NCI-H2196 treated with DMSO at 0.1 percent for 48 hours (cell line): Measurements from ENCODE around the gene AK8.
"Not testable (repeated sequence)": the region's sequence is repeated elsewhere in the genome, so short reads cannot be mapped to it uniquely, and the experiment has no call there.

Source experiments
- DNase-seq: peaks from one replicate; lab custom pipeline; 2025; ENCODE audit not compliant: unreplicated experiment; lab: John Stamatoyannopoulos, UW

AK8 gene

DNA sequence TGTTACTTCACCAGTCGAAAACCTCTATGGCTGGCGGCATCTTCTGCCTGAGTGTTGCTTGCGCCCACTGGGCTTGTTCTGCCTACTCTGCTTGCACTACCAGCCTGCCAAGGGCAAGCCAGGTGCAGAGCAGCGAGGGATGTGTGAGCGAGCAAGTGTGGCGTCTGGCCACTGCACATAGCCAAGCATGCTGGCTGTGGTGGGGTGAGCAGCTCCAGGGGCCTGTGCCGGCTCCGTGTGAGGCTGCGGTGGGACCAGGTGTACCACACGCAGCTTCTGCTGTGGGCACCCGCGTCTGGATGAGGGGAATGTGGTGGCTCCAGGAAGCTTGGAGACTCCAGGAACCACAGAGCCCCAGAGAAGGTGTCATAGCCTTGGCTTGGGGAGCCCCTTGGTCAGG, 156.4 kb downstream of the AK8 start:
- no peak for DNase-seq

DNA sequence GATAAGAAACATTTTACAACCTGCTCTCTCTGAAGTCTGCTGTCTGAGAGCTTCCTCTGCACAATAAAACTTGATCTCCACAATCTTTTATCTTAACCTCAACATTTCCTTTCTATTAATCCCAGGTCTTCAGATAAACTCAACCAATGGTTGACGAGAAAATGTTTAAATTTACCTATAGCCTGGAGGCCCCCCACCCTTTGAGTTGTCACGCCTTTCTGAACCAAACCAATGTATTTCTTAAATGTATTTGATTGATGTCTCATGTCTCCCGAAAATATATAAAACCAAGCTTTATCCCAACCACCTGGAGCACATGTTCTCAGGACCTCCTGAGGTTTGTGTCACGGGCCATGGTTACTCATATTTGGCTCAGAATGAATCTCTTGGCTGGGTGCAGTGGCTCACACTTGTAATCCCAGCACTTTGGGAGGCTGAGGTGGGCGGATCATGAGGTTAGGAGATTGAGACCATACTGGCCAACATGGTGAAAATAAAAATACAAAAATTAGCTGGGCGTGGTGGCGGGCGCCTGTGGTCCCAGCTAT, 159.6 kb downstream of the AK8 start:
- DNase-seq, result not testable (repeated sequence)

DNA sequence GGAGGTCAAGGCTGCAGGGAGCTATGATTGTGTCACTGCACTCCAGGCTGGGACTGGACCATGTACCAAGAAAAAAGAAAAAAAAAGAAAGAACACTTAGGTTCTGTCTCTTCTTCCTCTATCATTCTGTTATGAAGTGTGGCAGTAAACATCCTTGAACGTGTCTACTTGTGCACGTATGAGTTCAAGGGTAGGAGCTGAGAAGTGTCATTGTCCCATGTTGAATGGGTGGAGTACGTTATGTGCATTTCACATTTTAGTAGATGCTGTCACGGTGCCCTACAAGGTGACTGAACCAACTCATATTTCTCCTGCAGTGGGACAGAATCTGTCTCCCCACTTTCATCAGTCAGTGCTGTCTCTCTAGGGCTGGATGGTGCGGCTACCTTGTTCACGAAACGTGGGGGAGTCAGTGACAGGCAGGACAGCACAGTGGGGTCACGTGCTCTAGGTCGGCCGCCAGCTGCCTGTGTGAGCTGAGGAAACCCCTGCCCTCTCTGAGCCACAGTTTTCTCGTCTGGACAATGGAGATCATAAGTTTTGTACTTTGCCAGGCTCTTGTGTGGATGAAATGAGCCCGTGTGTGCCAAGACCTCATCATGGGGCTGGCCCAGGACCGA, 160.6 kb downstream of the AK8 start:
- no peak for DNase-seq

DNA sequence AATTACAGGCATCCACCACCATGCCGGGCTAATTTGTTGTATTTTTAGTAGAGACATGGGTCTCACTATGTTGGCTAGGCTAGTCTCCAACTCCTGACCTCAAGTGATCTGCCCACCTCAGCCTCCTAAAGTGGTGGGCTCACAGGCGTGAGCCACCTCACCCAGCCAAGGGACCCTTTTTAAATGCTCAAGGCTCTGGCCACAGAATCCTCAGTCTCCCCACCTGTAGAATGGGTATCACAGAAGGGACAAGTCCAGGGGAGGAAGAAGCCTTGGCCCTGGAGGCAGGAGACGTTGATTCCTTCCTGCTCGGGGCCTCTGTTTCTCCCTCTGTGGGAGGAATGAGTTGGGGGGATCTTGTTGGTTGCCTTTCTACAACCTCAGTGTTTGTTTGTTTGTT, 162.1 kb downstream of the AK8 start:
- no peak for DNase-seq

DNA sequence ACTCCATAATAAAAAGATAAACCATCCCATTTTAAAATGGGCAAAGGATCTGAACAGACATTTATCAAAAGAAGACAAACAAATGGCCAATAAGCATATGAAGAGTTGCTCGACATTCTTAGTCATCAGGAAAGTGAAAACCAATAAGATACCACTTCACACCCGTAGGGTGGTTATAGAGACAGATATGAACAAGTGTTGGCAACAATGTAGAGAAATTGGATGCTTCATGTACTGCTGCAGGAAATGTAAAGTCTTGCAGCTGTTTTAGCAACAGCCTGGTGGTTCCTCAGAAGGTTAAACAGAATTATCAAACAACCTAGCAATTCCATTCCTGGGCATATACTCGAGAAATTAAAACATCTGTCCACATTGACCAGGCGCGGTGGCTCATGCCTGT, 165.3 kb downstream of the AK8 start:
- DNase-seq, result no peak

DNA sequence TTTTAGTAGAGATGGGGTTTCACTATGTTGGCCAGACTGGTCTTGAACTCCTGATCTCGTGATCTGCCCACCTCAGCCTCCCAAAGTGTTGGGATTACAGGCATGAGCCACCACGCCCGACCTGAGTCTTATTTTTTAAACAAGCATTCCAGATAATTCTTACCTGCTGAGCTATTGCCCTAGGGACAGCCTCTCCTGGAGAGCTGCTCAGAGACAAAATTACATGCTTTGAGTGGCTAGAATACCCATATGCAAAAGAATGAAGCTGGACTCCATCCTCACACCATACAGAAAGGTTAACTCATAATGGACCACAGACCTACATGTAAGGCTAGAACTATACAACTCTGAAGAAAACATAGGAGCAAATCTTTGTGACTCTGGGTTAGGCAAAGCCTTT, 166.2 kb downstream of the AK8 start:
- no peak for DNase-seq

DNA sequence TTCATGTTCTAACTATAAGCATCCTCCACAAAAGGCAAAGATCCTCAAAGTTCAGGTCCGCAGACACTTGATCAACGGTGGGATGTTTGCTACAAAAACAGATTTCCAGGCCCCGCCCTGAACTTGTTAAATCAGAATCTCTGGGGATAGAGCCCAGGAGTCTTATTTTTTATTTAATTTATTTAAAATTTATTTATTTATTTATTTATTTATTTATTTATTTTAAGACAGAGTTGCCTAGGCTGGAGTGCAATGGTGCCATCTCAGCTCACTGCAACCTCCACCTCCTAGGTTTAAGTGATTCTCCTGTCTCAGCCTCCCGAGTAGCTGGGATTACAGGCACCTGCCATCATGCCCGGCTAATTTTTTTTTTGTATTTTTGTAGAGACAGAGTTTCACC, 166.9 kb downstream of the AK8 start:
- not testable (repeated sequence) for DNase-seq

DNA sequence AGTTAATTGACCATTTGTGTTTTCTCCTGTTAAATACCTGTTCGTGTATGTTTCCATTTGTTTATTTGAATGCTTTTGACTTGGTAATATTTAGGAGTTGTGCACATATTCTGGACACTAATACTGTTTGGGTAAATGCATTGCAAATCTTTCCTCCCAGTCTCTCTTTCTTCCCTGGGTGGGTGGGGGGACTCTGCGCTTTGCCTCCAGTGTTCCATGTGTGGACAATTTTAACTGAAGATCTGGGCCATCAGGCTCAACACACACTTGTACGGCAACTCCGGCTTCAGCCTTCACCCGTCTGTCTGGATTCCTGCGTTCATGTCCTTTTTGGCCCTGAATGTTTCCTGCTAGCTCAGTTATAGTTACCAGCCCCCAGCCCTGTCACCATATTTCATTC, 167.8 kb downstream of the AK8 start:
- DNase-seq, result no peak

DNA sequence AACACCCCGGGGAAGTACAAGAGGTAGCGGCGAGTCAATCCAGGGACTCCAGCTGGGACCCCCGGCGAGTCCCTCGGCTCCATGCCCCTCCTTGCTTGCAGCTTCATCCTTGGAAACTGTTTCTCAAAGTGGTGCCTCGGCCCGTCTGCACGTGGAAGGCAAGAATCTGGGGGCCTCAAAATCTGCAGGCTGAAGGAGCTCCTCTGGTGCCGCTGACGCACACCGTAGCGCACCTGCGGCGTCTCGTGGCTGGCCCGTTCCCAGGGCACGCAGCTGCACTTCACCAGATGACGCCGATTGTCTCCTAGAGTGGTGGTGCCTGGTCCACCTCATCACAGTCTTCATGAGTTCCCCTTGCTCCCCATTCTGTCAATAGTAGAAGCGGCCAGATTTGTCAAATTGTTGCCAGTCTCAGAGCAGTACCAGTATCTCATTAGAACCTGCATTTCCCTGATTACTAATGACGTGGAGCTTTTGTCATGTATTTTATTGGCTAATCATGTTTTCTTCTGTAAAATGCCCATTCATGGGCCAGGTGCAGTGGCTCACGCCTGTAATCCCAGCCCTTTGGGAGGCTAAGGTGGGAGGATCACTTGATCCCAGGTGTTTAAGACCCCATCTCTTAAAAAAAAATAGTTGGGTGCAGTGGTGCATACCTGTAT, 169.2 kb downstream of the AK8 start:
- DNase-seq, result no peak

DNA sequence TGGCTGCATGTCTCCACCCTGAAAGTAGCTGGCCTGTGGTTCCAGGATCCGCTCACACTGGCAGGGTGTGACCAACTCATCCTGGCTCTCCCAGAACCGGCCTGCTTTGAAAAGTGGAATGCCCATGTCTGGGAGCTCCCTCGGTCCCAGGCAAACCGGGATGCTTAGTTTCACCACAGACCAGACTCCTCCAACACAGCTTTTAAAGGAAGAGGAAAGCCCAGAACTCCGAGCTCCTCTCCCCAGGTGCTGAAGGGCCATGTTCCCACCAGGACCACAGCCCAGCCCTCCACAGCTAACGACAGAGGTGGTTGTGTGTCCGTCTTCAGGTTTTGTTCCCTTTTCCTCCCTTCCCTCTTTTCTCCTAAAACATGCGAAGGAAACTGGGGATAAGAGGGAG, 169.8 kb downstream of the AK8 start:
- no peak for DNase-seq

DNA sequence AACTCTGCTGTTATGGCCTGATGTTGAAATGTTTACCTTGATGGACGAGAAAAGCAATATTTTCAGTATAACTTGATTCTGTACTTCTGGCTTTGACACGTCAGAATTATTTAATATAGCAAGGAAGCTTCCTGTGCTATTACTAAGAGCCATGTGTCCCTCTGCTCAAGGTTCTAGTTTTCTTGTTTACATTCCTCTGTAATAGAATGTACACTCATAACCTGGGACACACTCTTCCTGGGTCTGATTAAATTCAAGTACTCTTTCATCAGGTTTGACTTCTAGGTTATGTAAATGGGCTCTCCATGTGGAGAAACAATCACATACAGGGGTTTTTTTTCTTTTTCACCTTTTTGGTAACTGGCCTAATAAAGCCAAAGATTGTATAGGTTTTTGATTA, 174.7 kb downstream of the AK8 start:
- DNase-seq, result no peak

DNA sequence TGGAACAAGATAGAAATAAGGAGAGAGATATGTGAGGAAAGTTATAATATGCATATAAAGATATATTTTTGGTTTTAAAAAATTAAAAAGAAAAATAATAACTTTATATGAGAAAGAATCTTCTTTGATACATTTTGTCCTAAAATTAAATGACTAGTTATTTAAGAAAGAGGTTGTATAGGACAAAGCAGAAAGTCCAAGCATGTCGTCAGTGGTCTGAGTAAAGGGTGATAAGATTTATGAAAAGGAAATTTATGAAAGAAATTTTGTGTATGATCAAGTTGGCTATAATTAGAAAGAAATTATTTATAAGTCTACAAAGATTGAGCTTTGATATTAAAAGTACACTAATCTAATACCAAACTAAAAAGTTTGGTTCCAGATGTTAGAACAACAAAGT, 175.8 kb downstream of the AK8 start:
- no peak for DNase-seq

DNA sequence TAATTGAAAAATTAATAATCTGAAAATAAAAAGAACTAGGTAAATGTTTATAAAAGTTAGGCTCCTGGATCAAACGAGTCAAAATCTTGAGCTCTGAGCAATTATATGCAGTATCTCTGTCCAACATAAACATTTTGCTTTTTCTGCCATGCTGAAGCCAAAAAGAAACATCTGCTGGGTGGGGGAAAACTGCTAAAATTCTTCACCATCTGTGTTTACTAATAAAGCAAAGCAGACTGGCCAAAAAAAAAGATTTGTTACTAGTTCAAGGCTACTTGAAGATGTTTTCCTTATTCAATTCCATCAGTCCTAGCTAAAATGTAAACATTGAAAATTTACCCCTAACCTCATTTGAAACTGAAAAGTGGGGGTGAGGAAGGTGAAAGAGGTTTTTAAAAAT, 178.1 kb downstream of the AK8 start:
- DNase-seq, result no peak

DNA sequence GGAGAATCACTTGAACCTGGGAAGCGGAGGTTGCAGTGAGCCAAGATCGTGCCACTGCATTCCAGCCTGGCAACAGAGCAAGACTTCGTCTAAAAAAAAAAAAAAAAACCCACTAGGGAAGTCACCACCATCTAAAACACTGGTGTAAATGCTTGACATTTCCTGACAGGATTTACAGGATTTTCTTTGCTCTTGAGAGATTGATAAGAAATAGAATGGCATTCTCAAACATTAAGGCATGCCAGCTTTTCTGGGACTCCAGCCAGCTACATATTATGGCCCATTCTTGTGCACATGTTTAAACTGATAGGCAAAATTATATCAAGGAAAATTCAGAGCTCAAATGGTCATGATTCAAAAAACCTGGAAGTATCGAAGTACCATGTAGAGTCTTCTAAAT, 179.1 kb downstream of the AK8 start:
- no peak for DNase-seq

DNA sequence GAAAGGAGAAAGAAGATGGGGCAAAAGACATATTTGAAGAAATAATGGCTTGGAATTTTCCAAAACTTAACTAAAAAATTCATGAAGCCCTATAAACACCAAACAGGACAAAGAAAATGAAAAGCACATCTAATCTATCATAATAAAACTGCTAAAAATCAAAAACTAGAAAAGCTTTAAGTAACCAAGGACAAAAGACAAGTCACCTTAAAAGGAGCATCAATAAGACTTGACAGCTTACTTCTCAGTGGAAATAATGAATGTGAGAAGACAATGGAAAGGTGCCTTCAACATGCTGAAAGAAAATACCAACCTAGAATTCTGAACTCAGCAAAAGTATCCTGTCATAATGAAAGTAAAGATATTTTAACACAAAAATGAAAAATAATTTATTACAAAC, 180.9 kb downstream of the AK8 start:
- DNase-seq, result no peak

DNA sequence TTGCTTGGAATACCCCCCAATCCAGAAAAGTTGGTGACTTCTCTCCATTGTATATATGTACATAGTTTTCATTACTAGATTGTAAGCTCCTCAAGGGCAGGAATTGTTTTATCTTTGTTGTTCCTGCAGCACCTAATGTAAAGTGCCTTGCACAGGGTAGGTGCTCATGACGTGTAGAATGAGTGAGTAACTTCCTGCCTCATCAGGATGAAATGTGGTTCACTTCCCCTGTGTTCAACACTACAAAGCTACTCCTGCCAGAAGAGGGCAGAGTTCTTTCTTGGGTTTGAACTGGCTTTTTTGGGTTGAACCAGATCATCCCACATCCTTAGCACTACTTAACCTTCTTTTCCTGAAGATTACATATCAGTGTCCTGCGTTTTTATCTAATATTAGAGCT, 183.9 kb downstream of the AK8 start:
- DNase-seq, result no peak

DNA sequence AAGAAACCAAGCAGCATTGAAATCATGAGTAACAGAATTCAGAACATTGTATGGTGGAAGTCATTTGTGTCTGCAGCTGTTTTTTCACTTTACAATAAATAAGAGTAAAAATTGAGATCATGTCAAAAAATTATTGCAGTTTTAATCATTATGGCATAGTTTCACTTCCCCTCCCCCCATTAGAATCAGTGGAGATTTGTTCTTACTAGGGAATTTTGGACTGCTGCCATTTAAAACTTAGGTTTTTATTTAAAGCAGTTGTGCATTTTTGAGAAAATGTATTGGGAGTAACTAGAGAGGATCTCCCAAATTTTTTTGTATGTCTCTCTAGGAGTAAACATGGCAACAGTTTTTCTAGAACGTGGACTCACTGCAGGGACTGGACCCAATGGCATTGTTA, 187.4 kb downstream of the AK8 start:
- DNase-seq, result no peak

DNA sequence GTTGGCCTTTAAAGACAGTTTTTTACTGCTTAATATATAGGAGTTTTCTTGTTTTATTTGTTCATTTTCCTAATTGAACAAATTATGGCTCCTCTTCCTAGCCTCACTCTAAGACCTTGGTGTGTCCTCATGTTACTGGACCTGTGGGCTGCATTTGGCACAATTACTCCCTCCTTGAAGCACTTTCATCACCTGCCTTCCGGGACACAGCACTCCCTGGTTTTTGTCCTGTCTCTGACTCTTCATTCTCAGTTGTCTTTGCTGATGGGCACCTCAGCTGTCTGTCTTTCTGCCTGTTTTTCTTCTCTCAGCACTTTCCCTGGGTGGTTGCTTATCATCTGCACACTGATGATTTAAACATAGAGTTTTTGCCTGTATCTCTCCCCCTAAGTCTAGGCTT, 194.2 kb downstream of the AK8 start:
- DNase-seq, result no peak

DNA sequence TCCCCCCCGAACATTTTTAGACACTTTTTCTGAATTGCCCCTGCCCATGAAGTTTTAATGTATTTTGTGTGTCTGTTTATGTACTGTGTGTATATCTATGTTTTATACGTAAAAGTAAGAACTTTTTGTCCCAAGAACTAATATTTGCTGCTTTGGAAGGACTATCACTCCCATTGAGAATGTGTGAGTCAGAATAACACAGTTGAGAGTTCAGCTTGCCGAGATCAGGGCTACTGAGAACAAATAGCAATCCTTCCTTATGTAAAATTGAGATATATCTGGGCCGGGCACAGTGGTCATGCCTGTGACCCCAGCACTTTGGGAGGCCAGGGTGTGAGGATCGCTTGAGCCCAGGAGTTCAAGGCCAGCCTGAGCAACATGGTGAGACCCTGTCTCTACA, 196.5 kb downstream of the AK8 start:
- DNase-seq, result no peak

DNA sequence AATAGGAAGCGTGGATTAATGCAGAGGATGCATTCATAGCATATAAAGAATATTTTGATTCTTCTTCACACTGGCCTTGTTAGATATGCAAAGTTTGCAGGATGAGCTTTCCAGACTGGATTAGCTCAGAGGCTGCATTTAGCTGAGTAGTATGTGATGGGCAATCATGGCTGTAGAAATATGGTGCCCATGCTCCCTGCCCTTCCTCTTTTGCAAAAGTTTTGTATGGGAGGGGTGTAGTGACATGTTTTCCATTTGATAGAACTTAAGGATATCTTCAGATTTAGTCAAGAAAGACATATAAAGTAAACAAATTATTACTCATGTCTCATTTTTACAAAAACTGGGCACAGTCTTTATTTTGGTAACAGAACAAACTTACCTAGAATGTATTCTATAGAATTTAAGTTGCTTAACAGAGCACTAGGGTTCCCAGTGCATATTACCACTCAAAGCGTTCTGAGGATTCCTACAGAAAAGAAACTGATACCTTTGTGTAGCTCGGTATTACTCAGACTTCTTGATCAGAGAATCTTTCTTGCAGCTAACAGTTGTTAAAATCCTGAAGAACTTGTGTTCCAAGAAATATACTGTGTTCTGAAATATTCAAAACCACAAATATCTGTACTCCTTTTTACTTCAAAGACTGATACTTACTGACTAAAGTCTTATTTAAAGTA, 198.0 kb downstream of the AK8 start:
- no peak for DNase-seq

DNA sequence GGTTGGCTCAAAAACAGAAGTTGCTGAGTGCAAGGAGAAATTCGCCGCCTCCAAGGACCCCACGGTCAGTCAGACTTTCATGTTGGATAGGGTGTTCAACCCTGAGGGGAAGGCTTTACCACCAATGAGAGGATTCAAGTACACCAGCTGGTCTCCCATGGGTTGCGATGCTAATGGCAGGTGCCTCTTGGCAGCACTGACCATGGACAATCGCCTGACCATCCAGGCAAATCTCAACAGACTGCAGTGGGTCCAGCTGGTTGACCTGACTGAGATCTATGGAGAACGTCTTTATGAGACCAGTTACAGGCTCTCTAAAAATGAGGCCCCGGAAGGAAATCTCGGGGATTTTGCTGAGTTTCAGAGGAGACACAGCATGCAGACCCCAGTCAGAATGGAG, 200.1 kb downstream of the AK8 start:
- no peak for DNase-seq
